Testis (tissue), 2 donors: Measurements from ENCODE around the gene EBPL.

Experiments used
- POLR2A ChIP-seq: fragments of 450-650 bp; IDR thresholded peaks from one replicate; pipeline ENCODE4 v1.6.1; 2017; ENCODE audit warnings: antibody characterized with exemption, mild to moderate bottlenecking, moderate library complexity
- TF ChIP-seq, protein P1 (sequence below), 3 experiments: fragments of 450-650 bp in 2 of 3; fragments of 200-600 bp in 1 of 3; sonication (generic) in 1 of 3; IDR thresholded peaks; one replicate each; pipeline ENCODE4 v1.5.1; 2016 to 2019; ENCODE audit warnings: antibody characterized with exemption in 3 of 3, mild to moderate bottlenecking in 2 of 3, moderate library complexity in 1 of 3

DNA sequence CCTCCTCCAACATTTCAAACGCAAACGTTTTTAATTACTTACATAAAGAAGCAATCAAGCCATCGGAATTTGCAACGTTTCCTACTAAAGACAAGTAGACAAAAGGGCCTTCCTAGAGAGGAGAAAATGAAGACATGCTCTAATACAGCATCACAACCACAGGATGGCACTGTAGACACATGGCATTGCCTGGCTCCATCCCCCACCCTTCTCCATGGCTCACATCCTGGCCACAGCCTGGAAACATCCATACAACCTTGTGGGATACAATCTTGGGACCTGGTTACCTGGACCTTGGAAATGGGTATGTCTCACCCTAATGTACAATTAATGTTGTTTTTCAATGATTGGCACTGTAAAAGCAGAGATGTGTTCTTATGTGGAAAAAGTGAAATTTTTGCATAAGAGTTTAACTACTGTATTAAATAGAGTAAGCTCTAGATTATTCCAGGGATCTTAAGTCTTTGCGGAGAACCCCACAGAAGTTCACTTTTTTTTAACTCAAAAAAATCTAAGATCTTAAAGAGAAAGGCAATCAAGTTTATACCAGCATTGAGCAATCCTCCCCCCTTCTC lies 21.5 kb downstream of the EBPL start:
- TF ChIP-seq, protein P1, sequence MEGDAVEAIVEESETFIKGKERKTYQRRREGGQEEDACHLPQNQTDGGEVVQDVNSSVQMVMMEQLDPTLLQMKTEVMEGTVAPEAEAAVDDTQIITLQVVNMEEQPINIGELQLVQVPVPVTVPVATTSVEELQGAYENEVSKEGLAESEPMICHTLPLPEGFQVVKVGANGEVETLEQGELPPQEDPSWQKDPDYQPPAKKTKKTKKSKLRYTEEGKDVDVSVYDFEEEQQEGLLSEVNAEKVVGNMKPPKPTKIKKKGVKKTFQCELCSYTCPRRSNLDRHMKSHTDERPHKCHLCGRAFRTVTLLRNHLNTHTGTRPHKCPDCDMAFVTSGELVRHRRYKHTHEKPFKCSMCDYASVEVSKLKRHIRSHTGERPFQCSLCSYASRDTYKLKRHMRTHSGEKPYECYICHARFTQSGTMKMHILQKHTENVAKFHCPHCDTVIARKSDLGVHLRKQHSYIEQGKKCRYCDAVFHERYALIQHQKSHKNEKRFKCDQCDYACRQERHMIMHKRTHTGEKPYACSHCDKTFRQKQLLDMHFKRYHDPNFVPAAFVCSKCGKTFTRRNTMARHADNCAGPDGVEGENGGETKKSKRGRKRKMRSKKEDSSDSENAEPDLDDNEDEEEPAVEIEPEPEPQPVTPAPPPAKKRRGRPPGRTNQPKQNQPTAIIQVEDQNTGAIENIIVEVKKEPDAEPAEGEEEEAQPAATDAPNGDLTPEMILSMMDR (IDR thresholded peaks at IDR 0.05): peak in 2 of 3 experiments; percentile 17 to 40
- no peak for TF ChIP-seq POLR2A
